ENCODE data around the gene KIAA1217.

Gene KIAA1217

DNA sequence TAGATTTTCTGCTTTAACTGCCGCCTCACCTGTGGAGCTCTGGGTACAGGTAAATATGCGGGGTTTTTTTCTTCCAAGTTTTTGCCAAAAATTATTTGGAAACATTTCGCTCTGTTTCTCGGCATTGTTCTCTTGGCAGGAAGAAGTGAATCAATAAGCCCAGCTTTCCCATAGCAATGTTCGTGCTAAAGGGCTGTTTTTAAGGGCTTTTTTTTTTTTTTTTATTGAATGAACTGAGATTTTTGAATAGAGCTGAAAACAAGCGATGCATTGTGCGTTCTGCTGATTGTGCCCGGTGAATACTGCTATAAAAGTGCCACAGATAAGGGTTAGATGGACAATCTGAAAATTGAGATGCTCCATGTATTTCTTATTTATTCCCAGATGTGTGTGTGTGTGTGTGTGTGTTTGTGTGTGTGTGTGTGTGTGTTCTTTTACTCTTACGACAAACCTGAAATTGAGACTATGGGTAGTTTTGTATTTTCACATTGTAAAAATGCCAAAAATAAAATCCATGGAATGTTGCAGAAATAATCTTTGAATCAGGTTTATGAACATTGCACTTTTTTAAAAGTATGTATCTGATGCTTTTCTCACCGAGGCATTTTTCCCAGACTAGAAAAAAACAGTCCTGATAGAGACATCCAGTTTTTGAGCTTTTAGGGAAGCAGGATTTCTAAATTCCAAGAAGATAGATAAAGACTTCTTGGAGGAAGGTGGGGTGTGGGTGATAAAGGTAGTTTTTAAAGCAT, 30.5 kb downstream of the KIAA1217 start:
- no peak for DNase-seq (ENCODE audit: low spot score in 2 of 2)
- Histone ChIP-seq H3K27me3 (ENCODE audit: low read depth) (no peaks in the 10 kb centered on the region), H3K9me3 (no peaks in the 10 kb centered on the region), H3K4me3 (peak overlapping the region; percentile 22), H3K4me1 (peaks cover 36% of the 10 kb centered on the region), H3K36me3 (replicated peaks) (no peaks in the 10 kb centered on the region)
- in situ Hi-C loops (cut with MboI; ENCODE audit: low sequenced_read_pairs), result no loop called here

- peaks cover 36% of the 10 kb centered on the region for H3K4me1 ChIP-seq
- in situ Hi-C loops (cut with MboI; ENCODE audit: low sequenced_read_pairs), result no loop called here
- no peaks in the 10 kb centered on the region for H3K27me3 ChIP-seq (ENCODE audit: low read depth)
- no peak for DNase-seq (ENCODE audit: low spot score in 2 of 2)
- no peak overlapping the region for H3K4me3 ChIP-seq
- no peaks in the 10 kb centered on the region for H3K36me3 ChIP-seq (replicated peaks)
- H3K9me3 ChIP-seq, result no peaks in the 10 kb centered on the region
Measured at GRCh38 chr10:24240041-24240751, 31.3 kb downstream of the KIAA1217 start.

DNA sequence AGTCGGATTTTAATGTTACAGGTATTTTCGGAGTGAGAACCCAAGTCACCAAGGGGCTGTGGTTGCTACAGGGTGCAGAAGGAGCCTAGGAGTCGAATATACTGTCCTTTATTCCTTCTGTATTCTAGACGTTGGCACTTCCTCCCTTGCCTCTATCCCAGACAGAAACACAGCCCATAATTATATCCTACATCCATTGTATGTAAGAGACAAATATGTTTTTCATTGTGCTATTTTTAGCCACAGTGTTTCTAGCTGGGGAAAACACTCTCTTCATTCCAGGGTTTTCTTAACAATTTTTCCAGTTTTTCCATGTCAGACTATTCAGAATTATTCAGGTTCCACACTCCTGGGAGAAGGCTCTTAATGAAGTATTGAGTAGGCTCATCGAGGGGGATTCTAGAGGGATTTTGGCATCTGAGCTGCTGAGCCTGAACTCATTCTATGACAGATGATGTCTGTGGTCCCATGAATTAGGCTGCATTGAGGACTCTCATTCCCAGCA, 32.6 kb downstream of the KIAA1217 start:
- H3K4me1 ChIP-seq, result peaks cover 43% of the 10 kb centered on the region
- no peak overlapping the region for H3K4me3 ChIP-seq
- H3K36me3 ChIP-seq (replicated peaks), result no peaks in the 10 kb centered on the region
- in situ Hi-C loops (cut with MboI; ENCODE audit: low sequenced_read_pairs), result no loop called here
- no peaks in the 10 kb centered on the region for H3K9me3 ChIP-seq
- H3K27me3 ChIP-seq (ENCODE audit: low read depth), result no peaks in the 10 kb centered on the region
- DNase-seq (ENCODE audit: low spot score in 2 of 2), result no peak

- no peaks in the 10 kb centered on the region for H3K36me3 ChIP-seq (replicated peaks)
- H3K9me3 ChIP-seq, result no peaks in the 10 kb centered on the region
- DNase-seq (ENCODE audit: low spot score in 2 of 2), result no peak
- no peaks in the 10 kb centered on the region for H3K27me3 ChIP-seq (ENCODE audit: low read depth)
- in situ Hi-C loops (cut with MboI; ENCODE audit: low sequenced_read_pairs), result no loop called here
- peaks cover 43% of the 10 kb centered on the region for H3K4me1 ChIP-seq
- H3K4me3 ChIP-seq, result no peak overlapping the region
Measured at GRCh38 chr10:24242562-24242961, 33.6 kb downstream of the KIAA1217 start.

DNA sequence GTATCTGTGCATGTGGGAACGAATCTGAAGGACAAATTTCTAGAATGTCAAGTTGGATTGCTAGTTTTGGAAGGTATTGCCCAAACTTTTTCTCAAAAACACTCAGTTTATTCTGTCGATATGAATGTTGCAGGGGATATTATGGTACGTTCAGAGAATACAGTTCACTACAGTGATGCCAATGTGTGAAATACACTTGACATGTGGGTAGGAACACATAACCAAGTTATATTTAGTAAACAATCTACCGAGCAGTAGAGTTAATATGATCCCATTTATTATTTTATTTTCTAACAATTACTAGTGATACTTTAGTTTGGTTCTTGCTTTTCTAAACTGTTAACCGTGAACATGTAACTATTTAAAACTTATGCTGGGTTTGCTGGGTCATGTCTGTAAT, 37.4 kb downstream of the KIAA1217 start:
- in situ Hi-C loops (cut with MboI; ENCODE audit: low sequenced_read_pairs), result no loop called here
- Histone ChIP-seq H3K9me3 (no peaks in the 10 kb centered on the region), H3K4me3 (no peak overlapping the region), H3K36me3 (replicated peaks) (no peaks in the 10 kb centered on the region), H3K27me3 (ENCODE audit: low read depth) (no peaks in the 10 kb centered on the region), H3K4me1 (peaks cover 33% of the 10 kb centered on the region)
- no peak for DNase-seq (ENCODE audit: low spot score in 2 of 2)

- Histone ChIP-seq H3K4me3 (no peak overlapping the region), H3K4me1 (peaks cover 22% of the 10 kb centered on the region), H3K27me3 (ENCODE audit: low read depth) (no peaks in the 10 kb centered on the region), H3K9me3 (no peaks in the 10 kb centered on the region), H3K36me3 (replicated peaks) (no peaks in the 10 kb centered on the region)
- DNase-seq (ENCODE audit: low spot score in 2 of 2), result no peak
- in situ Hi-C loops (cut with MboI; ENCODE audit: low sequenced_read_pairs), result no loop called here
Measured at GRCh38 chr10:24247841-24248240, 38.9 kb downstream of the KIAA1217 start.

DNA sequence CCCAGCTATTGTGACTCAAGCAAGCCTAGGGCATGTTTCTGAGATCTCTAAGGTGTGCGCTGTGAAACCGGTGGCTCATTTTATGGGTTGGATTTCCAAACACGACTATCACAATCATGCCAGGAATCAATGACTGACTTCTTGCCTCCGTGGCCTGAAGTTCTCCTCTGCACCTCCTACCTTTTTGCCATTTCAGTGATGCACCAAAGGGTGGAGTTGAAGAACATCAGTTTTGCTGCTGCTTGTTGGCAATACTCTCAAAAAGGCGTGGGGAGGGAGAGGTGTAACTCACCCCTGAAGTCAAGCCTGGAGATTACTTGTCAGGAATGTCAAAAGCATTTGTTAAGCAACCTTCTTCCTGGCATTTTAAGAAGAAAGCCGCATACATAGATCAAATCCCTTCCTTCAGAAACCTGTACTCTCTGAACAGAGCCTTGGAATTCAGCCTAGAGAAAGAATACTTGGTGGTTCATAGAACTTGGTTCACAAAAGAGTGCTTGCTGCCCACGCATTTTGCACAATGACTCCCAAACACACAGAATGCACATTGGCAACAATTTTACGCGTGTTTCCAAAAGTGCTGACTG, 41.0 kb downstream of the KIAA1217 start:
- H3K4me1 ChIP-seq, result peaks cover 23% of the 10 kb centered on the region
- no peaks in the 10 kb centered on the region for H3K27me3 ChIP-seq (ENCODE audit: low read depth)
- peak; percentile 59 to 70 for DNase-seq (ENCODE audit: low spot score in 2 of 2)
- no peaks in the 10 kb centered on the region for H3K36me3 ChIP-seq (replicated peaks)
- no peaks in the 10 kb centered on the region for H3K9me3 ChIP-seq
- no peak overlapping the region for H3K4me3 ChIP-seq
- in situ Hi-C loops (cut with MboI; ENCODE audit: low sequenced_read_pairs), result no loop called here

DNA sequence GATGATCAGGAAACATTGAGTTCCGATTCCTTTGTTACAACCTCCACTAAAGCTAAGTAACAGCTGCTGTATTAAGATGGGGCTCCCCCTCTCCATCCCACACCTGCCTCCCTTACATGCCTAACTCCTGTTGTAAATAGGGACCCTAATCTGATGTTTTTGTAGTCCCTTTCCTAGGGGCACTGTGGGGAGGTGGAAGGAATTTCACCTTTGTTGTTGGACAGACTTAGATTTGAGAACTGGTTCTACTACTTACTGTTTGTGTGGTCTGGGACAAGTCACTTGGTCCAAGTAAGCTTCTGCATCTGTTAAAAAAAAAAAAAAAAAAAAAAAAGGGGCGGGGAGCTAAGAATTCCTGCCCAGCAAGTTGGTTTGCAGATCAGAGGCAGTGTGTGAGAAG, 42.6 kb downstream of the KIAA1217 start:
- Histone ChIP-seq H3K9me3 (no peaks in the 10 kb centered on the region), H3K4me3 (no peak overlapping the region), H3K4me1 (peaks cover 24% of the 10 kb centered on the region), H3K27me3 (ENCODE audit: low read depth) (no peaks in the 10 kb centered on the region), H3K36me3 (replicated peaks) (no peaks in the 10 kb centered on the region)
- in situ Hi-C loops (cut with MboI; ENCODE audit: low sequenced_read_pairs), result no loop called here
- DNase-seq (ENCODE audit: low spot score in 2 of 2), result no peak

DNA sequence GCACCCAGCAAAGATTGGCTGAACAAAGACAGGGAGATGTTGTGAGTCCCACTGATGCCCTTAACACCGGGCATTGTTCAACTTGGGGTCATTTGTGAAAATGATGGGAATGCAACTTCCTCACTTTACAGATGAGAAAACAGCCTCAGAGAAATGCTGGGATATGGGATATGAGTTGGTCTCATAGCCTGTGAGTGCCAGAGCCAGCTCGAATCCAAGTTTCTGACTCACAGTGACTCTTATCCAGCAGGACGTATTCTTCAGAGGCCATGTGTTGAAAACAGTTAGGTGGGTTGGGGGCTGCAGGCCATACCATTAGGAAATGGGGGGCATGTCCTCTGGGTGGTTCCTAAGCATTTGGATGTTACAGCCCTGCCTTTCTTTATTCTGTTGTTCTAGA, 45.2 kb downstream of the KIAA1217 start:
- no peaks in the 10 kb centered on the region for H3K36me3 ChIP-seq (replicated peaks)
- H3K4me1 ChIP-seq, result peaks cover 26% of the 10 kb centered on the region
- H3K9me3 ChIP-seq, result no peaks in the 10 kb centered on the region
- no peak overlapping the region for H3K4me3 ChIP-seq
- in situ Hi-C loops (cut with MboI; ENCODE audit: low sequenced_read_pairs), result no loop called here
- no peak for DNase-seq (ENCODE audit: low spot score in 2 of 2)
- no peaks in the 10 kb centered on the region for H3K27me3 ChIP-seq (ENCODE audit: low read depth)

DNA sequence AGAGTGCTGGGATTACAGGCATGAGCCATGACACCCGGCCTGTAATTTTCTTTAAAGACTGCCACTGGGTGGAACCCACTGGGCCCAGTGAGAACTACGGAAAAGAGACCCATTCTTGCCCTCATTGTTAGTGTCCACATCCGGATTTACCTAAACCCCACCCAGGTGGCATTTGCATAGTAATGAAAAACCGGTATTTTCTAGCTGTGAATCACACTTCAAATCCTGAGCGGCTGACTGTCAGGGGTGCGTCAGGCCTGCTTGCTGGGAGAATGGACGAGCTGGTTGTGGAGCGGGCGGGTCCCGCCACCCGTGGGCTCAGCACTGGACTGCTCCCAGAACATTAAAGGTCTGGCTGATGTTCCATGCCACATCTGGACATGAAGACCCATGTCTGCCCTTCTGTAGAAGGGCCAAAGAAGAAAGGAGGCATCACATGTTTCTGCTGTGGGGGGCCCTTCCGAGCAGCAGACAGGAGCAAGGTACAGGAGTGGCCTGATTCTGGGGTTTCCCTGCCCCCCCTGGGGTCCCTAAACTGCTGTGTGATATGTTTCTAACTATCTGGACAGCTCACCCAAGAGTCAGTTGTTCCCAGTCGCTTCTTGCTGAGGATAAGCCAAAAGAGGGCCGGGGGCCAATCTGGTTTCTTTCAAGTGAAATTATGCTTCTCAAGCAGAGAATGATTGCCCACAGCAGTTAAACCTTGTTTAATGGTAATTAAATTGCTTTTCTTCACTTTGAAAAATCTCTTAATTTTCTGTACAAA, 46.4 kb downstream of the KIAA1217 start:
- peaks cover 18% of the 10 kb centered on the region for H3K4me1 ChIP-seq
- H3K36me3 ChIP-seq (replicated peaks), result no peaks in the 10 kb centered on the region
- H3K9me3 ChIP-seq, result no peaks in the 10 kb centered on the region
- peak overlapping the region; percentile 39 for H3K4me3 ChIP-seq
- peak; percentile 80 to 81 for DNase-seq (ENCODE audit: low spot score in 2 of 2)
- in situ Hi-C loops (cut with MboI; ENCODE audit: low sequenced_read_pairs), result no loop called here
- H3K27me3 ChIP-seq (ENCODE audit: low read depth), result no peaks in the 10 kb centered on the region

DNA sequence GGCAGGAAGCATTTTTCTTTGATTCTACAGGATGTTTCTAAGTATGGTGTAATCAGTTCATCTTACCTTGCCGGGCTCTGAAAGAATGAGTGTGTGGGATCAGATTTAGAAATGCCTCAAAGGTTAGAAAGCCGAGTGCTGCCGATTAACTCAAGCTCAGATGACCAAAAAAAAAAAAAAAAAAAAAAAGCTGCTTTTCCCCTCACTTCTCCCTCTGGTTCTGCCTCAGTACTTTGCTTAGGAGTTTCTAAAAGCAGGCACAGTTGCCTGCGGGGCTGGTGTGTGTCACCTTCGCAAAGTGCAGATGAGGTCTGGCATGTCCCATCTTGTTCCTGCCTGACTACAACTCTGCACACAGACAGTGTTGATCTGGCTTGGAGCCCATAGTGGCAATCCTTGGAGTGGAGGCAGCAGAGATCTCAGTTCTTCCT, 47.0 kb downstream of the KIAA1217 start:
- no peaks in the 10 kb centered on the region for H3K36me3 ChIP-seq (replicated peaks)
- peak; percentile 30 to 60 for DNase-seq (ENCODE audit: low spot score in 2 of 2)
- in situ Hi-C loops (cut with MboI; ENCODE audit: low sequenced_read_pairs), result no loop called here
- H3K4me1 ChIP-seq, result peaks cover 18% of the 10 kb centered on the region
- peak overlapping the region; percentile 39 for H3K4me3 ChIP-seq
- no peaks in the 10 kb centered on the region for H3K27me3 ChIP-seq (ENCODE audit: low read depth)
- no peaks in the 10 kb centered on the region for H3K9me3 ChIP-seq

GRCh38 chr10:24256619-24257107, 47.7 kb downstream of the KIAA1217 start:
- no peaks in the 10 kb centered on the region for H3K9me3 ChIP-seq
- no peaks in the 10 kb centered on the region for H3K27me3 ChIP-seq (ENCODE audit: low read depth)
- H3K4me3 ChIP-seq, result peak overlapping the region; percentile 39
- in situ Hi-C loops (cut with MboI; ENCODE audit: low sequenced_read_pairs), result no loop called here
- no peaks in the 10 kb centered on the region for H3K36me3 ChIP-seq (replicated peaks)
- peaks cover 20% of the 10 kb centered on the region for H3K4me1 ChIP-seq
- no peak for DNase-seq (ENCODE audit: low spot score in 2 of 2)

DNA sequence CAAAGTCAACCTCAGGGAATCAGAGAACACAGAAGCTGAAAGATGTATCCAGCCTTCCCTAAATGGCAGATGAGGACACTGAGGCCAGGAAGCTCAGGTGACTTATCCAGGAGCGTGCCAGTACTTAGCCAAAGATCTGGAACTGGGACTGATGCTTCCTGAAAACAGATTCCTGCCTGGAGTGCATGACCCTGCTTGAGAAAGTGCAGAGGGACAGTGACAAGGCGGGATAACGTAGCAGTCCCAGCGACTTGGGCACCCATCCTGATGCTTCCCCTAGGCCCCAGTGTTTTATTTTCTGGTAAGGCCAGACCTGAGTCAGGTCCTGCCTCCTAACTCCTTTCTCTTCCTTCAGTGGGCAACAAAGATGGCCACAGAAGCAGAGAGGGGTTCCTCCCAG, 48.6 kb downstream of the KIAA1217 start:
- no peaks in the 10 kb centered on the region for H3K27me3 ChIP-seq (ENCODE audit: low read depth)
- peaks cover 25% of the 10 kb centered on the region for H3K4me1 ChIP-seq
- H3K36me3 ChIP-seq (replicated peaks), result no peaks in the 10 kb centered on the region
- no peak overlapping the region for H3K4me3 ChIP-seq
- in situ Hi-C loops (cut with MboI; ENCODE audit: low sequenced_read_pairs), result no loop called here
- DNase-seq (ENCODE audit: low spot score in 2 of 2), result no peak
- H3K9me3 ChIP-seq, result no peaks in the 10 kb centered on the region

Measured in HAP-1 (cell line).